A549 (cell line): ENCODE data around the gene VAT1L. TPM values are rescaled to one million over a fixed set of nuclear protein-coding genes. Genes with fewer than 3 reads are reported as not detected.

ENCODE experiments used
- ATAC-seq, 2 experiments: fragments of 200-7000 bp in 1 of 2; fragments of >200 bp in 1 of 2; cut with Nextera tagmentation in 1 of 2; cut with Tn5 transposase in 1 of 2; 3 replicates each; pipeline versions ENCODE4 v1.8.0 to v1.9.1; 2018 to 2020; ENCODE audit warnings: mild to moderate bottlenecking in 1 of 2, moderate library complexity in 1 of 2
- CTCF ChIA-PET: fragments of 300-600 bp; sonication (Branson Sonifier 250); formaldehyde crosslinking; extraction: SDS; loops from one replicate; lab custom pipeline; 2021; ENCODE audit warnings: antibody characterized with exemption, inconsistent platforms; lab: Yijun Ruan, JAX
- POLR2A ChIA-PET: fragments of 350-600 bp; formaldehyde crosslinking; extraction: SDS; loops from one replicate; lab custom pipeline; 2021; ENCODE audit warnings: antibody characterized with exemption, inconsistent platforms; lab: Yijun Ruan, JAX
- DNase-seq, 2 experiments: peaks; one replicate each; pipeline versions ENCODE4 v3.0.0 to v3.0.0-alpha.2; 2011 to 2016; ENCODE audit warnings: low read depth in 1 of 2, low spot score in 1 of 2
- FAIRE-seq: peaks from 2 replicates; lab custom pipeline; 2011; peaks lifted over from hg19 to GRCh38; lab: Jason Lieb, UNC
- H3K27ac ChIP-seq, 2 experiments: fragments of >200 bp; sonication (Bioruptor Twin); formaldehyde crosslinking; 3 replicates each; pipeline ENCODE4 v1.5.1; 2016 to 2017
- H3K4me1 ChIP-seq: fragments of >200 bp; sonication (Bioruptor Twin); formaldehyde crosslinking; 3 replicates; pipeline ENCODE4 v1.6.1; 2016
- H3K4me2 ChIP-seq: fragments of >200 bp; sonication (Bioruptor Twin); formaldehyde crosslinking; 3 replicates; pipeline ENCODE4 v1.6.1; 2016
- H3K4me3 ChIP-seq: fragments of >200 bp; sonication (Bioruptor Twin); formaldehyde crosslinking; 3 replicates; pipeline ENCODE4 v1.5.1; 2016
- H3K9me3 ChIP-seq: fragments of >200 bp; sonication (Bioruptor Twin); formaldehyde crosslinking; 3 replicates; pipeline ENCODE4 v1.6.1; 2016
- BHLHE40 ChIP-seq: IDR thresholded peaks from 2 replicates; pipeline ENCODE4 v1.6.1; 2012; ENCODE audit warnings: low read depth, low read length, inconsistent platforms
- CBX2 ChIP-seq: fragments of 200-600 bp; sonication (generic); IDR thresholded peaks from 2 replicates; pipeline ENCODE4 v1.6.1; 2016; ENCODE audit warnings: low read depth, mild to moderate bottlenecking, borderline replicate concordance
- CEBPB ChIP-seq, 2 experiments: fragments of >200 bp in 1 of 2; sonication (Bioruptor Twin) in 1 of 2; formaldehyde crosslinking in 1 of 2; IDR thresholded peaks; 2 replicates each; pipeline ENCODE4 v1.6.1; 2012 to 2016
- CHD2 ChIP-seq: fragments of 150-350 bp; IDR thresholded peaks from 2 replicates; pipeline ENCODE4 v1.6.1; 2014; ENCODE audit warnings: low read length; ENCODE audit not compliant: partially characterized antibody
- CHD4 ChIP-seq: fragments of 200-600 bp; sonication (generic); IDR thresholded peaks from 2 replicates; pipeline ENCODE4 v1.6.1; 2016; ENCODE audit warnings: antibody characterized with exemption, mild to moderate bottlenecking, borderline replicate concordance
- EHMT2 ChIP-seq: fragments of 200-600 bp; sonication (generic); IDR thresholded peaks from 2 replicates; pipeline ENCODE4 v1.6.1; 2016; ENCODE audit warnings: antibody characterized with exemption, low read depth, mild to moderate bottlenecking, moderate library complexity
- EP300 ChIP-seq, 2 experiments: fragments of >200 bp; sonication (Bioruptor Twin); formaldehyde crosslinking; IDR thresholded peaks; 2 replicates in 1 of 2; 3 replicates in 1 of 2; pipeline ENCODE4 v1.6.1; 2016 to 2017
- ESRRA ChIP-seq: fragments of 150-350 bp; IDR thresholded peaks from 2 replicates; pipeline ENCODE4 v1.6.1; 2014; ENCODE audit warnings: mild to moderate bottlenecking, low read length, borderline replicate concordance
- FOSB ChIP-seq: fragments of 250-450 bp; sonication (Bioruptor Pico); IDR thresholded peaks from 2 replicates; pipeline ENCODE4 v1.5.0; 2020; ENCODE audit warnings: mild to moderate bottlenecking, moderate library complexity
- GATA3 ChIP-seq: IDR thresholded peaks from 2 replicates; pipeline ENCODE4 v1.6.1; 2012; ENCODE audit warnings: borderline replicate concordance
- HOXA7 ChIP-seq: fragments of 250-450 bp; sonication (Bioruptor Pico); IDR thresholded peaks from 2 replicates; pipeline ENCODE4 v1.5.0; 2020; ENCODE audit warnings: mild to moderate bottlenecking, moderate library complexity
- HOXB13 ChIP-seq: fragments of 250-450 bp; sonication (Bioruptor Pico); IDR thresholded peaks from 2 replicates; pipeline ENCODE4 v1.5.0; 2020; ENCODE audit warnings: low read depth, mild to moderate bottlenecking, moderate library complexity
- HOXB5 ChIP-seq: fragments of 250-450 bp; sonication (Bioruptor Pico); IDR thresholded peaks from 2 replicates; pipeline ENCODE4 v1.5.0; 2020; ENCODE audit warnings: mild to moderate bottlenecking, moderate library complexity
- NPAS2 ChIP-seq: fragments of 250-450 bp; sonication (Bioruptor Pico); IDR thresholded peaks from 2 replicates; pipeline ENCODE4 v1.8.0; 2022; ENCODE audit warnings: mild to moderate bottlenecking, moderate library complexity, borderline replicate concordance
- NR3C1 ChIP-seq: fragments of >200 bp; sonication (Bioruptor Twin); formaldehyde crosslinking; IDR thresholded peaks from 3 replicates; pipeline ENCODE4 v1.6.1; 2017
- RCOR1 ChIP-seq: fragments of 150-350 bp; IDR thresholded peaks from 2 replicates; pipeline ENCODE4 v1.6.1; 2014; ENCODE audit warnings: antibody characterized with exemption, low read length, low read depth
- TP53 ChIP-seq: fragments of 250-450 bp; sonication (Bioruptor Pico); IDR thresholded peaks from 2 replicates; pipeline ENCODE4 v1.5.0; 2021; ENCODE audit warnings: mild to moderate bottlenecking, moderate library complexity
- ZNF302 ChIP-seq: fragments of 250-450 bp; sonication (Bioruptor Pico); IDR thresholded peaks from 2 replicates; pipeline ENCODE4 v1.9.0; 2021; ENCODE audit warnings: inconsistent platforms, mild to moderate bottlenecking, moderate library complexity
- WGBS: methylation state at CpG from one replicate; pipeline ENCODE4 v1.1.6; 2017; ENCODE audit errors: missing lambda C conversion rate; 5-methylcytosine and 5-hydroxymethylcytosine counted together
- polyA plus RNA-seq, 4 experiments: library from polyadenylated mRNA; depleted of rRNA in 3 of 4; stranded (reverse); fragments of >200 nt; fragmentation: RNase III in 1 of 4; extraction: RNeasy Plus Mini Kit Qiagen cat#74134 plus additional on column Dnase treatment in 1 of 4; gene quantifications; 2 replicates in 3 of 4; 3 replicates in 1 of 4; pipeline ENCODE4 v1.2.3, GENCODE V29; 2011 to 2017
- TF ChIP-seq, protein P1 (sequence below): fragments of >200 bp; sonication (Bioruptor Twin); formaldehyde crosslinking; IDR thresholded peaks from 2 replicates; pipeline ENCODE4 v1.6.1; 2016
- TF ChIP-seq, protein P2 (sequence below): IDR thresholded peaks from 2 replicates; pipeline ENCODE4 v1.6.1; 2012
- TF ChIP-seq, protein P3 (sequence below): fragments of 250-450 bp; sonication (Bioruptor Pico); IDR thresholded peaks from 2 replicates; pipeline ENCODE4 v1.5.0; 2021; ENCODE audit warnings: mild to moderate bottlenecking, moderate library complexity, borderline replicate concordance
- TF ChIP-seq, protein P4 (sequence below): fragments of 250-450 bp; sonication (Bioruptor Pico); IDR thresholded peaks from 2 replicates; pipeline ENCODE4 v1.5.0; 2020; ENCODE audit warnings: low read depth, mild to moderate bottlenecking, moderate library complexity
- TF ChIP-seq, protein P5 (sequence below): IDR thresholded peaks from 2 replicates; pipeline ENCODE4 v1.6.1; 2012

VAT1L gene
- polyA plus RNA-seq, 2 of the 4 experiments (the other 2 are of a cell fraction): not detected

DNA sequence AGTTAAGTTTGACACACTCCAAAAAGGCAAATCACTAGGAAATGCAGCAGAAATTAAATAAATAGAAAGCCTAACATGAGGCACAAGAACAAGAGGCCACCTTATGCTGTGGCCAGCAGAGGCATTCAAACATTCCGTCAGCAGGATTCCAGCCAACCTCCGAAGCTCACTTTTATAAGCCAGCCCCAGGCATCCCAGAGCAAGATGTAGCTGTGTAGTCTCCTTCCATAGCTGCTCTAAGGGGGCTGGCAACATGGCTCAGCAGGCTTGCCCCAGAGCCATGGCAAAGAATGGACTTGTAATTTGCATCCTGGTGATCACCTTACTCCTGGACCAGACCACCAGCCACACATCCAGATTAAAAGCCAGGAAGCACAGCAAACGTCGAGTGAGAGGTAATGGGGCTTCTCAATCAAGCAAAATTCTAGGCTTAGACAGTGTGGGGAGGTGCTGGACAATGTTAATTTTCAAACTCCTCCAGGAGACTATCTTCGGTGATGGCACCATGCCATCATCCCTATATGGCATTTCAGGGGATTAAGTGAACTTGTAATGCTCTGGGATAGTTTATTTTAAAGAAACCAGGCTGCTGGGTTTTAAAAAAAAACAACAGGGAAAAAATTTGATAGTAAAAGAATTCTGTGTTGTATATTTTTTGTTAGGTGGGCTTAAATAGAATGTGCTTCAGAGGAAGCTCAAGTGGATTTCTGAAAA lies 234.1 kb downstream of the VAT1L start, which contains the start of gene CLEC3A:
Gene CLEC3A (plus strand): TSS at position 202 of the 714 bp plus-strand sequence. CDS start 79 bp downstream, at position 281.
- Histone ChIP-seq H3K27ac (no peak within 1 kb of the TSS), H3K9me3 (no peaks in the 10 kb centered on the region; the same call in 2 of the 3 replicates), H3K4me3 (no peak within 1 kb of the TSS), H3K4me1 (no peaks in the 10 kb centered on the region), H3K4me2 (no peak within 1 kb of the TSS)
- ChIA-PET CTCF (no interaction called here), POLR2A (no interaction called here)
- no peak for DNase-seq
- FAIRE-seq: no peak
- WGBS: 1% methylated on average over 5 of the region's 5 CpGs
- ATAC-seq: no peak
- TF ChIP-seq HOXB13 (CRISPR knock-in tag) (no peak), GATA3 (no peak), NPAS2 (CRISPR knock-in tag) (no peak), HOXA7 (no peak), CBX2 (no peak), RCOR1 (no peak), ZNF302 (CRISPR knock-in tag) (no peak), BHLHE40 (no peak), HOXB5 (no peak), EHMT2 (no peak), TP53 (no peak), FOSB (no peak), CHD4 (no peak)
- TF ChIP-seq, protein P1, sequence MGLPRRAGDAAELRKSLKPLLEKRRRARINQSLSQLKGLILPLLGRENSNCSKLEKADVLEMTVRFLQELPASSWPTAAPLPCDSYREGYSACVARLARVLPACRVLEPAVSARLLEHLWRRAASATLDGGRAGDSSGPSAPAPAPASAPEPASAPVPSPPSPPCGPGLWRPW: no peak
- TF ChIP-seq, protein P2, sequence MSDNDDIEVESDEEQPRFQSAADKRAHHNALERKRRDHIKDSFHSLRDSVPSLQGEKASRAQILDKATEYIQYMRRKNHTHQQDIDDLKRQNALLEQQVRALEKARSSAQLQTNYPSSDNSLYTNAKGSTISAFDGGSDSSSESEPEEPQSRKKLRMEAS: no peak
- TF ChIP-seq, protein P3, sequence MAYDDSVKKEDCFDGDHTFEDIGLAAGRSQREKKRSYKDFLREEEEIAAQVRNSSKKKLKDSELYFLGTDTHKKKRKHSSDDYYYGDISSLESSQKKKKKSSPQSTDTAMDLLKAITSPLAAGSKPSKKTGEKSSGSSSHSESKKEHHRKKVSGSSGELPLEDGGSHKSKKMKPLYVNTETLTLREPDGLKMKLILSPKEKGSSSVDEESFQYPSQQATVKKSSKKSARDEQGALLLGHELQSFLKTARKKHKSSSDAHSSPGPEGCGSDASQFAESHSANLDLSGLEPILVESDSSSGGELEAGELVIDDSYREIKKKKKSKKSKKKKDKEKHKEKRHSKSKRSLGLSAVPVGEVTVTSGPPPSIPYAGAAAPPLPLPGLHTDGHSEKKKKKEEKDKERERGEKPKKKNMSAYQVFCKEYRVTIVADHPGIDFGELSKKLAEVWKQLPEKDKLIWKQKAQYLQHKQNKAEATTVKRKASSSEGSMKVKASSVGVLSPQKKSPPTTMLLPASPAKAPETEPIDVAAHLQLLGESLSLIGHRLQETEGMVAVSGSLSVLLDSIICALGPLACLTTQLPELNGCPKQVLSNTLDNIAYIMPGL (CRISPR knock-in tag): no peak

DNA sequence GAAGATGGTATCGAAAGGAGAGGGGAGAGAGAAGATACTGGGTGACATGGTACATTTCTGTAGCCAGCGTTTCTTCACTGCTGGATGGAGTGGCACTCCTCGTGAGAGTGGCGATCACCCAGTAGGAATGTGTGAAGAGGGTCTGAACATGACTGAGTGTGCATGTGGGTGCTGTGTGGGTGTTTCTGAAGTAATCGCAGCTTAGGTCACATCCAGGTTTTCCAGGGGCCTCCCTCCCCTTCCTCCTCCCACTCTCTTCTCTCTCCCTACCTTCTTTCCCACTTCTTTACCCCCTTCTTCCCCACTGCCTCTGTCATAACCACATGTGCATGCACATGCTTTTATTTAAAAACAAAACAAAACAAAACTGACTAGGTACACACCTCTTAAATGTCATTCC lies 235.8 kb downstream of the VAT1L start:
- POLR2A ChIA-PET: no interaction called here
- no peak for ATAC-seq
- Histone ChIP-seq H3K4me3 (no peak overlapping the region), H3K4me2 (no peak overlapping the region), H3K9me3 (no peaks in the 10 kb centered on the region; the same call in 2 of the 3 replicates)
- 5% methylated on average over 5 of the region's 5 CpGs for WGBS
- CTCF ChIA-PET: interaction anchor here (0.7 kb wide), 2 partner anchors 16 to 23 kb away, joined by 3 to 4 read pairs; no protein-coding TSS in a partner anchor
- TF ChIP-seq CHD2: no peak
- TF ChIP-seq FOSB: no peak
- TF ChIP-seq EP300 (IDR thresholded peaks at IDR 0.05): no peak
- no peak for TF ChIP-seq CEBPB (IDR thresholded peaks at IDR 0.05)
- TF ChIP-seq NR3C1: no peak
- TF ChIP-seq, protein P4, sequence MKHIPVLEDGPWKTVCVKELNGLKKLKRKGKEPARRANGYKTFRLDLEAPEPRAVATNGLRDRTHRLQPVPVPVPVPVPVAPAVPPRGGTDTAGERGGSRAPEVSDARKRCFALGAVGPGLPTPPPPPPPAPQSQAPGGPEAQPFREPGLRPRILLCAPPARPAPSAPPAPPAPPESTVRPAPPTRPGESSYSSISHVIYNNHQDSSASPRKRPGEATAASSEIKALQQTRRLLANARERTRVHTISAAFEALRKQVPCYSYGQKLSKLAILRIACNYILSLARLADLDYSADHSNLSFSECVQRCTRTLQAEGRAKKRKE (CRISPR knock-in tag): no peak
- no peak for TF ChIP-seq ESRRA
- TF ChIP-seq, protein P5, sequence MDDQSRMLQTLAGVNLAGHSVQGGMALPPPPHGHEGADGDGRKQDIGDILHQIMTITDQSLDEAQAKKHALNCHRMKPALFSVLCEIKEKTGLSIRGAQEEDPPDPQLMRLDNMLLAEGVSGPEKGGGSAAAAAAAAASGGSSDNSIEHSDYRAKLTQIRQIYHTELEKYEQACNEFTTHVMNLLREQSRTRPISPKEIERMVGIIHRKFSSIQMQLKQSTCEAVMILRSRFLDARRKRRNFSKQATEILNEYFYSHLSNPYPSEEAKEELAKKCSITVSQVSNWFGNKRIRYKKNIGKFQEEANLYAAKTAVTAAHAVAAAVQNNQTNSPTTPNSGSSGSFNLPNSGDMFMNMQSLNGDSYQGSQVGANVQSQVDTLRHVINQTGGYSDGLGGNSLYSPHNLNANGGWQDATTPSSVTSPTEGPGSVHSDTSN: no peak
- no peak for TF ChIP-seq HOXA7
- no peak for TF ChIP-seq CBX2
- TF ChIP-seq, all 56 proteins: peak for 0
- DNase-seq: no peak
- FAIRE-seq: no peak
- Histone ChIP-seq H3K4me1 (no peaks in the 10 kb centered on the region), H3K27ac (no peak overlapping the region)
